ENCODE measurements around the gene NAV3.

- TF ChIP-seq SUZ12 (IDR thresholded peaks at IDR 0.05; ENCODE audit: extremely low read depth, insufficient read depth, insufficient read length) (no peak), ZNF274 (IDR thresholded peaks at IDR 0.05; ENCODE audit: low read depth, low read length) (no peak)
Observed at GRCh38 chr12:77895699-77896098, 65.0 kb downstream of the NAV3 start.

All from NT2/D1 (cell line).